HL-60 (cell line): ENCODE data around the gene TXLNA.

Experiments used
- DNase-seq, 2 experiments: peaks; one replicate each; pipeline ENCODE4 v3.0.0-alpha.2; 2010 to 2020; ENCODE audit warnings: low read depth in 1 of 2, low spot score in 1 of 2
- H3K27ac ChIP-seq: fragments of 250-450 bp; sonication (Bioruptor Pico); replicated peaks from 2 replicates; pipeline ENCODE4 v1.5.1; 2020; ENCODE audit warnings: mild to moderate bottlenecking, moderate library complexity
- H3K27me3 ChIP-seq: fragments of 250-450 bp; sonication (Bioruptor Pico); 2 replicates; pipeline ENCODE4 v1.5.1; 2021; ENCODE audit warnings: mild to moderate bottlenecking, moderate library complexity; ENCODE audit not compliant: insufficient read depth, poor library complexity, severe bottlenecking
- H3K4me3 ChIP-seq: replicated peaks from 2 replicates; pipeline ENCODE4 v1.5.1; 2011; ENCODE audit warnings: mild to moderate bottlenecking, control low read depth, low read length; ENCODE audit not compliant: insufficient read depth
- CTCF ChIP-seq: IDR thresholded peaks from one replicate; pipeline ENCODE4 v1.5.1; 2011; ENCODE audit warnings: low read length, control low read depth, inconsistent platforms; ENCODE audit not compliant: insufficient read depth
- GABPA ChIP-seq: IDR thresholded peaks from 2 replicates; pipeline ENCODE4 v1.6.1; 2012; ENCODE audit warnings: low read depth
- POLR2AphosphoS5 ChIP-seq: IDR thresholded peaks from 2 replicates; pipeline ENCODE4 v1.6.1; 2012; ENCODE audit warnings: low read depth
- REST ChIP-seq: IDR thresholded peaks from 2 replicates; pipeline ENCODE4 v1.6.1; 2012; ENCODE audit warnings: low read depth; ENCODE audit not compliant: insufficient replicate concordance
- SPI1 ChIP-seq: IDR thresholded peaks from 2 replicates; pipeline ENCODE4 v1.6.1; 2012; ENCODE audit warnings: low read depth, mild to moderate bottlenecking, borderline replicate concordance

The TXLNA gene

GRCh38 chr1:32179193-32179442, 357 bp upstream of the TXLNA start:
- H3K27me3 ChIP-seq: no peaks in the 10 kb centered on the region
- peak overlapping the region; percentile 82 for H3K4me3 ChIP-seq
- TF ChIP-seq POLR2AphosphoS5 (no peak), CTCF (no peak), GABPA (no peak), SPI1 (no peak), REST (no peak)
- DNase-seq: no peak
- peak overlapping the region; percentile 87 for H3K27ac ChIP-seq

GRCh38 chr1:32180186-32181060, 948 bp downstream of the TXLNA start:
- Histone ChIP-seq H3K4me3 (peak overlapping the region; percentile 82), H3K27me3 (no peaks in the 10 kb centered on the region), H3K27ac (peak overlapping the region; percentile 87)
- TF ChIP-seq CTCF: no peak
- no peak for TF ChIP-seq SPI1
- TF ChIP-seq GABPA: no peak
- TF ChIP-seq POLR2AphosphoS5: no peak
- peak; percentile 39 to 43 for DNase-seq

GRCh38 chr1:32181065-32181464, 1.6 kb downstream of the TXLNA start:
- TF ChIP-seq SPI1 (no peak), CTCF (no peak), REST (no peak), POLR2AphosphoS5 (no peak), GABPA (no peak)
- Histone ChIP-seq H3K27ac (peak overlapping the region; percentile 87), H3K4me3 (peak overlapping the region; percentile 82), H3K27me3 (no peaks in the 10 kb centered on the region)
- no peak for DNase-seq

- no peak for DNase-seq
- peak overlapping the region; percentile 3 for H3K4me3 ChIP-seq
- TF ChIP-seq POLR2AphosphoS5: no peak
- no peak for TF ChIP-seq GABPA
- TF ChIP-seq SPI1: no peak
- TF ChIP-seq REST: no peak
- H3K27ac ChIP-seq: no peak overlapping the region
- no peaks in the 10 kb centered on the region for H3K27me3 ChIP-seq
Observed at GRCh38 chr1:32181563-32181962, 2.1 kb downstream of the TXLNA start.
